ENCODE results near the gene ELAVL2. TPM values are rescaled to one million over a fixed set of nuclear protein-coding genes. Genes with fewer than 3 reads are reported as not detected.
"Not testable (repeated sequence)": the region's sequence is repeated elsewhere in the genome, so short reads cannot be mapped to it uniquely, and the experiment has no call there.

ELAVL2 gene
- total RNA-seq, 1 donor from 2014 or later, result 0.15 TPM

DNA sequence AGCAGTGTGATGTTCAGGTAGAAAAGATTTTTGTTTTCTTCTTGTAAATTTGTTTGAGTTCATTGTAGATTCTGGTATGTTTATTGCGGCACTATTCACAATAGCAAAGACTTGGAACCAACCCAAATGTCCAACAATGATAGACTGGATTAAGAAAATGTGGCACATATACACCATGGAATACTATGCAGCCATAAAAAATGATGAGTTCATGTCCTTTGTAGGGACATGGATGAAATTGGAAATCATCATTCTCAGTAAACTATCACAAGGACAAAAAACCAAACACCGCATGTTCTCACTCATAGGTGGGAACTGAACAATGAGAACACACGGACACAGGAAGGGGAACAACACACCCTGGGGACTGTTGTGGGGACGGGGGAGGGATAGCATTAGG, 103.0 kb downstream of the ELAVL2 start:
- DNase-seq (ENCODE audit: low read depth), result not testable (repeated sequence)

GRCh38 chr9:23721466-23721865, 104.6 kb downstream of the ELAVL2 start:
- DNase-seq (ENCODE audit: low read depth), result no peak

GRCh38 chr9:23717505-23717904, 108.5 kb downstream of the ELAVL2 start:
- no peak for DNase-seq (ENCODE audit: low read depth)

DNA sequence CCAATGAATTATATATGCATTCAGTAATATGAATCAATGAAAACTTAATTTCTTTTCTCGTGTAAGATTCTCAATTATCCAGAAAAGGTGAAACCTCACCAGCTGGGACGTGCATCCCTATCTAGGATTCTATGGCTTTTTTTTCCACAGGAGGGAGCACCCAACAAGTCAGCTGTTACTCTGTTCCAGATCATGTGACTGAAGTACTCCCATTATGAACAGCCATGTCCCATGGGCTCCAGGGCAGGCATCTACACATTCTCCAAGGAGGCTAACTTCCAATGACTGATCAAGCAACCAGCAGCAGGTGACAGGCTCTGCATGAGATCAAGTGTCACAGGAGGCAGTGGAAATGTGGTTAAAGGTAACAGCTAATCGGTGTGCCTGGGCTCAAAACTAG, 118.8 kb downstream of the ELAVL2 start:
- no peak for DNase-seq (ENCODE audit: low read depth)

DNA sequence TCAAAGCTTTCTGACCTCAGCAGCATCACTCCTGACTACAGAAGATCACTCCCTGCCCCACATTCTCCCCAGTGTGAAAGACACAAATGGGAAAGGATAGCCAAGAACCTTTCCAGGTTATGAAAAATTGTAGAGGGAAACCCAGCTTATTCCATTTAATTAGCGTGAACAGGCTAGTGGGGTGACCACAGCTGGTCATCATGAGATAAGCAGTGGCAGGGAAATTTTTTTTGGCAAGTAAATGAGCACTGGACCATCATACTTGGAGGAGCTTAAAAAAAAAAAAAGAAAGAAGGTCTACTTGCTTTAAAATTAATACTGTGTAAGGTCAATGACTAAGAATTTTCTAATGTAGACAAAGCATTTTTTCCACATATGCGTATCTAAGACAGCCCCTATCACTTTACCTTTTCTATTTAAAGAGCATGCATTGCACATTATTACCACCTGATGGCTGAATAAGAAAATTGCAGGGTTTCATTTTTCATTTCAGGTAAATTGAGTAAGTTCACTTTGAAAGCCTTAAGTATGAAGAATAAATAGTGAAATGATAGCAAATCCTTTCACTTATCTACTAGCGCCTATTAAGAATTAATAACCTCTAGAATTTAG, 123.6 kb downstream of the ELAVL2 start:
- DNase-seq (ENCODE audit: low read depth), result peak; percentile 16

DNA sequence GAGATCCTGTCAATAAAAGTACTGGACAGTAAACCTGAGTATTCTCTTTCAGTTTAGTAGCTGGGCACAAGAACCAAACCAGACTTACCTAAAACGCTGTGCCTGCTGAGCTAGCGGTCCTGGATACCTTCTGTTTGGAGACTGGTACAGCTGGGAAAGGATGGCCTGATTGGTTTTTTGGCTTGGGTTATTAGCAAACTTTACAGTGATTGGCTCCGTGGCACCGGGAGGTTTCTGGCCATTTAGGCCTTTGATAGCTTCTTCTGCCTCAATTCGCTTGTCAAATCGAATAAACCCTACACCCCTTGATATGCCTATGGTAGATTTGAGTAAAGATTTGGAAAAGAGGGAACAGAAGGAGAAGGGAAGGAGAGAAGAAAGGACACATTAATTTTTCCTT, 124.7 kb downstream of the ELAVL2 start:
- no peak for DNase-seq (ENCODE audit: low read depth)

DNA sequence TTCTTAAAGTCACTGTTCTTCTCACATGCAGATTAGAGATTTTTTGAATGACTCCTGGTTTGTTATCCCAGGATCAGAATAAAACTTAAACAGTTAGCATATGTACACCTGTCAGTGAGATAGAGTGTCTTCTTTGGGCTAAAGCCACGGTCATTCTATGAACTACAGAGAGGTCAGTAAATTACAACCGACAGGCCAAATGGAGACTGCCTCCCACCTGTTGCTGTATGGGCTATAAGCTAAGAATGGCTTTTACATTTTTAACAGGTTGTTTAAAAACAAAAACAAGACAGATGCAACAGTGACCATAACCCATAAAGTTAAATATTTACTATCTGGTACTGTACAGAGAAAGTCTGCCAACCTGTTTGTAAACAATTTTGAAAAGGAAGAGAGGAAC, 125.7 kb downstream of the ELAVL2 start:
- no peak for DNase-seq (ENCODE audit: low read depth)

DNA sequence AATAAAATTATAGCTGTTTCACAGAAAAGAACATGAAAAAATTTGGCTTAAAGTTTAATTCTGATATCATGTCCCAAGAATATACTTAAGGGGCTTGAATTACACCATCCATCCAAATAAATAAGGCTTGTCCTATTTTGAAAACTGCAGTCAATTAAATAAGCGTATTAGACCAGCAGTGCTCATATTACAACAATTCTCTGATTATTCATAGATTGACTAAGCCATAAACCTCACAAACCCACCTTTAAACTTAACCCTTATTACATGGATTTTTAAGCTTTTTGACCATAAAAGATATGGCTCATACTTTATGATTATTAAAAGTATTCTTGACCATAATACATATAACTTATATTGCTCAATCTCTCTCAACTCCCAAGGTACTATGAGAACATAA, 127.9 kb downstream of the ELAVL2 start:
- no peak for DNase-seq (ENCODE audit: low read depth)

DNA sequence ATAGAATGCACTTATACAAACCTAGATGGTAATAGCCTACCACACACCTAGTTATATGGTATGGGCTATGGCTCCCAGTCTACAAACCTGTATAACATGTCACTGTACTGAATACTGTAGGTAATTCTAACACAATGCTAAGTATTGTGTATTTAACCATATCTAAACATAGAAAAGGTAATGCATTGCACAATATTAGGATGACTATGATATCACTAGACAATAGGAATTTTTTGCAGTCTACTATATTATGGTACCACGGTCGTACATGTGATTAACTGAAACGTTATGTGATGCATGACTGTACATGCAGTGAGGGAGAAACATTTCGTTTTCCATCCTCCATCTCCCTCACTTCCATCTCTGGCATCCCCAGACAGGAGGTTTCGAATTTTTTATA, 130.5 kb downstream of the ELAVL2 start:
- no peak for DNase-seq (ENCODE audit: low read depth)

DNA sequence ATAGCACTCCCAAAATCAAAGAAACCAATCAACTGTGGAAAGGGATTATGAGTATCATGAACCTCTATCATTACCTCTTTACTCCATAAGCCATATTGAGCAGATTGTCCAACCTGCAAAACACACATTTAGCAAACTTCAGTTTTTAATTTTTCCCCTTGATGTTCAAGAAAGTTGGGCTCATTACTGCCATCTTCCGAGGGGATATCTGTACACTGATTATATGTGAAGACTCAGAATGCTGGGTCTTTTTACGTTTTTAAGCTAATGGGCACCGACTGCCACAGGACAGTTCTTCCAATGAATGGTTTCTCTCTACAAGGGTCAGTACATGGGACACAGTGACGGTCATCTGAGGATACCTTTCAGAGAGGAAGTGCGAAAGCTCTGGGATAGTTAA, 132.7 kb downstream of the ELAVL2 start:
- DNase-seq (ENCODE audit: low read depth), result no peak

DNA sequence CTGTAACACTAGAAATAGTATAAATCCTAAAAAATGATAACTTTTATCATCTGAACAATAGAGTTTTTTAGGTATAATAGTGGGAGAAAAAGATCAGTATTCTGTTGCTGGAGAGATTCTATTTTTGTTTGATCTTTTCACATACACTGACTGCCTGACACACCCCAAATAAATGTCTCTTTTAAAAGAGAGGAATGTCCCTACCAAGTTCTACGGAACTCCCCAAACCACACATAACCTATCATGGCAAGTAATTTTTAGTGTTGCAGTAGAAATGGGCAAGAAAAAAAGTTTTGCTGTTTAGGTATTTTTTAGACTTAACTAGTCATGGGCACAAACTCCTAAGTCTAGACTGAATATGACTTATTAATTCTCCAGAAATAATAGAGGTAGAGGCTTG, 139.1 kb downstream of the ELAVL2 start:
- no peak for DNase-seq (ENCODE audit: low read depth)

- DNase-seq (ENCODE audit: low read depth), result peak; percentile 16
Measured at GRCh38 chr9:23686257-23686656, 139.8 kb downstream of the ELAVL2 start.

DNA sequence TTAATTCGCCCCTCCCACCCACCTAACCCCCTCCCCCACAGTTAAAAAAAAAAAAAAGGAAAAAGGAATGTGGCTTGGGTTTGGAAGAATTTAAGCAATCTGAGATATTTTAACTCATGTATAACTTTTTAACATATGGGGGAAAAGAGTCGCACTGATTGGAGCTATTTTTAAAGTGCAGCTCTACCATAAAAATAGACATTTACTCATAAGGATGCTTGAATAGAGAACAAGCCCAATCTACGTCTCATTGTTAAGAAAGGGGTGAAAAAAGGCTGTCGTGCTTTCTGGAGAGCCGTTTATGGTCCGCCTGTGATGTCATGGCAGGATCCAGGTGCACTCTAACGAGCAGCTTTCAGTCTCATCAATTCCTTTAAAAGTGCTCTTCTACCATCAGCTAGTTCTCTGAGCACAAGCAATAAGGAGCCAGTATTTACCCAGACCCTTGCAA, 142.4 kb downstream of the ELAVL2 start:
- no peak for DNase-seq (ENCODE audit: low read depth)

DNA sequence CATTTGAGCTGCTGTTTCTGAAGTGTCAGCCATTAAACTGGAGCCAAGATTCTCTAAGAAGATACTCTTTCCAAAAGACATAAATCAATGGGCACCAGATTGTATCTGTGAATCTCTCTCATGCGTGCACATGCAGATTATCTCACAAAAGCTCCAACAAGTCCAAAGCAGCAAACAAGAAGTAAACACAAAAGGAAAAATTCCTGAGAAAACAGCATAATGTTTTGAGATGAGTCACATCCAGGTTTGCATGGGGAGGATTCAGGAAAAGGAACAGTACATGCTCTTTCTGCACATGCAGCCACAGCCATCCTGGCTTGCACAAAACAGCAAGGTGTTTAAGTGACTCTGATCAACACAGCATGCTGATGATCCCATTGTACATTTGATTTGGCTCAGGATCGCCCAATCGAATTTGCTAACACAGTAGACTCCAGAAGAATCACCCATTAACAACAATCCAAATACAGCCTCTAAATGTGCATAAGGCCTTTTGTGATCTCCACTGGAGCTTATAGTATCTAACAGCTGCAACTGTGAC, 143.1 kb downstream of the ELAVL2 start:
- peak; percentile 46 for DNase-seq (ENCODE audit: low read depth)

DNA sequence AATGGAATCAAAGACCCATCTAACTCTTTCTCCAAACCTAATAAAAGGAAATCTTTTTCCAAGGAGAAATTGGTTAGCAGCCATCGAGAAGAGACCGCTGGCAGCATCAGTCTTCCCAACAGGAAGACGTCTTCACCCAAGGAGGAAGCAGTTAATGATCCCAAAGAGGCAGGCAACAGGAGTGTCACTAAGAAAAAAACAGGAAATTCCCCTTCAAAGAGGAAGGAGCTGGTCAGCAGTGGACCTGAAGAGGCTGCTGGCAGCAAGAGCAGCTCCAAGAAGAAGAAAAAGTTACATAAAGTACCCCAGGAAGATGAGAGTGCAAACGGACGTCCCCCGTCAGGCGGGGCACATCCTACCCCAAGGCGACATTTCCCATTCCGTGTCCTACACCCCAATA, 143.7 kb downstream of the ELAVL2 start:
- no peak for DNase-seq (ENCODE audit: low read depth)

GRCh38 chr9:23677446-23677845, 148.6 kb downstream of the ELAVL2 start:
- DNase-seq (ENCODE audit: low read depth), result no peak

DNA sequence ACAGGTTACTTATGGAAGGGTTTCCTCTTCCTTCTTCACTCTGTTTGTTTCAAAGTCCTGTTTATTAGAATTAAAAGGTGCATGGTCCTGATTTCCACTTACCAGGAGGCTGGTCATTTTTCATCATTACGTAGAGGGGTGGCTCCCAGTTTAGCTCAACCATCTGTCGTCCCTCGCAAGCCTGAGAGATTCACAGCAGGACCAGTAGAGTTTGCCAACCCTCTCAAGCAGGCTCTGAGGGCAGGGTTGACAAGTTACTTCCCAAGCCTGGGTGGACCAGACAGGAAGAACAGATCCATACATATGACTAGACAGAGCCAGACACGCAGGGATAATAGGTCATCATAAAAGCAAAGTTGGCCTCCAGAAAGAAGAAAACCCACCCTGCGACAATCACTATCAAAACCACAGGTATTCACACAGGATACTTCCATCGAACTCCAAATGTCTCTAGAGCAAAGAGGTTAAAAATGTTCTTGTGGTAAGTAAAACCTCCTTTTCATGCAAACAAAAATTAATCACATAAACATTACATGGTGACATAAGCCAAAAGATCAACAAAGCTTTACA, 151.9 kb downstream of the ELAVL2 start:
- DNase-seq (ENCODE audit: low read depth), result no peak

GRCh38 chr9:23672151-23672550, 153.9 kb downstream of the ELAVL2 start:
- DNase-seq (ENCODE audit: low read depth), result no peak

DNA sequence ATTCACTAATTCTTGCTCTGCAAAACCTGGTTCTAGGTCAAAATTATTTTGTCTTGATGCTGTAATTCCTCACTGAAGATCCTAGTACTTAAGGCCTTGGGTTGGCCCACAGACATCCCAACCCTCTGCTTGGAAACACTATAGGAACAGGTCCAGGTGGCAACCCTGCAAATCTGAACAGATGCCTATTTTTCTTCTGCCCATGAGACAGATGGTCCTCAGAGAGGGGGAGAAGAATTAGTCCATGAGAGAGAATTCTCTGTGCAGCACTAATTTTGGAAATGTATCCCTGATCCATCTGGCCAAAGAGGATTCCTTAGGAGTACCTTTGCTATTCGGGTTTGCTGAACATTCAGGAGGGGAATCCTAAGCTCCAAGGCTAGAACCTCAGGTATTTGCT, 156.3 kb downstream of the ELAVL2 start:
- no peak for DNase-seq (ENCODE audit: low read depth)

- DNase-seq (ENCODE audit: low read depth), result no peak
Measured at GRCh38 chr9:23665635-23666034, 160.4 kb downstream of the ELAVL2 start.

DNA sequence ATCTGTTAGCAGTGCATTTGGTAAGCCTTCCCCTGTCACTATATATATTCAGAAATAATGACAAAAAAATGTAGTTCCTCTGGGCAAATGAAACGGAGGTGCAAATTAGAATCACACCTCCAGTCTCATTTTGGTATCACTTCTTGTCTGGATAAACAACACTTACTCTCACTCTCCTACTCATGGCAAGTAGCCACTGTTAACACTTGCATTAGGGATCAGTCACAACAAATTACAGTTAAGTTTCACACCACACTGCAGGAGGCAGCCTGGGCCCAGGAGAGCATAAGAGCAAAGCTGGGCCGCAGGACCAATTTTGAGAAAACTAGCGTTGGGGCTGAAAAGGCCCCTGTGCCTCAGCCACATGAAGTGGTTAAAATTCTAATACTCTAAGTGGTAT, 161.0 kb downstream of the ELAVL2 start:
- DNase-seq (ENCODE audit: low read depth), result no peak

GRCh38 chr9:23663946-23664345, 162.1 kb downstream of the ELAVL2 start:
- DNase-seq (ENCODE audit: low read depth), result no peak

GRCh38 chr9:23663536-23663935, 162.5 kb downstream of the ELAVL2 start:
- no peak for DNase-seq (ENCODE audit: low read depth)

GRCh38 chr9:23663125-23663524, 162.9 kb downstream of the ELAVL2 start:
- DNase-seq (ENCODE audit: low read depth), result no peak
